Sigmoid colon (tissue), 7 donors: Measurements from ENCODE around the gene MSI1. TPM values are rescaled to one million over a fixed set of nuclear protein-coding genes. Genes with fewer than 3 reads are reported as not detected.

Source experiments
- DNase-seq: peaks from one replicate; pipeline ENCODE4 v3.0.0-alpha.2; 2019
- H3K27ac ChIP-seq, 4 donors: fragments of 200-600 bp; sonication (generic); one replicate each; pipeline ENCODE4 v1.5.1; 2016 to 2019; ENCODE audit warnings: mild to moderate bottlenecking in 1 of 4
- H3K27me3 ChIP-seq, 3 donors: fragments of 200-600 bp; sonication (generic); one replicate each; pipeline ENCODE4 v1.5.1; 2019; ENCODE audit warnings: mild to moderate bottlenecking in 1 of 3
- H3K36me3 ChIP-seq, 4 donors: fragments of 200-600 bp; sonication (generic); one replicate each; pipeline ENCODE4 v1.5.1; 2016 to 2019
- H3K4me1 ChIP-seq, 4 donors: fragments of 200-600 bp; sonication (generic); one replicate each; pipeline ENCODE4 v1.5.1; 2017 to 2019
- H3K4me3 ChIP-seq, 4 donors: fragments of 200-600 bp; sonication (generic); one replicate each; pipeline ENCODE4 v1.5.1; 2017 to 2019; ENCODE audit warnings: mild to moderate bottlenecking in 2 of 4, moderate library complexity in 1 of 4
- H3K9me3 ChIP-seq, 4 donors: fragments of 200-600 bp in 3 of 4; sonication (generic) in 3 of 4; one replicate each; pipeline versions ENCODE4 v1.5.1 to v1.6.1; 2013 to 2019
- EP300 ChIP-seq, 4 donors: sonication (generic); formaldehyde crosslinking; IDR thresholded peaks; one replicate each; pipeline ENCODE4 v1.6.1; 2017; ENCODE audit warnings: antibody characterized with exemption in 4 of 4
- POLR2A ChIP-seq, 2 donors: fragments of 450-650 bp; IDR thresholded peaks; one replicate each; pipeline ENCODE4 v1.6.1; 2016; ENCODE audit warnings: antibody characterized with exemption in 2 of 2, mild to moderate bottlenecking in 2 of 2, moderate library complexity in 2 of 2
- POLR2AphosphoS5 ChIP-seq, 4 donors: sonication (generic); formaldehyde crosslinking; IDR thresholded peaks; one replicate each; pipeline ENCODE4 v1.6.1; 2017; ENCODE audit warnings: antibody characterized with exemption in 4 of 4
- WGBS, 2 donors: extraction: QIAGEN DNeasy Blood & Tissue Kit; methylation state at CpG; one replicate each; pipeline ENCODE4 v1.1.7; 2013; 5-methylcytosine and 5-hydroxymethylcytosine counted together
- intact Hi-C: fragments of 100-400 bp; cut with DNase I; formaldehyde crosslinking; loops from one replicate; pipeline ENCODE4 v1.15.1; 2023
- polyA plus RNA-seq, 3 donors: library from polyadenylated mRNA; stranded (reverse); fragments of 200-250 nt; gene quantifications; one replicate each; pipeline ENCODE4 v1.2.3, GENCODE V29; 2013
- total RNA-seq, 4 donors: library from RNA; depleted of rRNA; stranded (reverse); fragments of >200 nt; gene quantifications; one replicate each; pipeline ENCODE4 v1.1.0, GENCODE V29; 2016
- TF ChIP-seq, protein P1 (sequence below), 4 experiments: fragments of 450-650 bp in 3 of 4; fragments of 200-600 bp in 1 of 4; IDR thresholded peaks; one replicate each; pipeline ENCODE4 v1.5.1; 2016 to 2019; ENCODE audit warnings: antibody characterized with exemption in 4 of 4, mild to moderate bottlenecking in 3 of 4, moderate library complexity in 2 of 4
- donor health status: healthy with polysubstance abuse.
- donor health status: Bipolar disorder and iron deficiency.
- donor health status: healthy.

Gene MSI1
- total and polyA plus RNA-seq, 7 donors, result 0.60 to 1.2 (median 0.91) TPM; not detected in 3

DNA sequence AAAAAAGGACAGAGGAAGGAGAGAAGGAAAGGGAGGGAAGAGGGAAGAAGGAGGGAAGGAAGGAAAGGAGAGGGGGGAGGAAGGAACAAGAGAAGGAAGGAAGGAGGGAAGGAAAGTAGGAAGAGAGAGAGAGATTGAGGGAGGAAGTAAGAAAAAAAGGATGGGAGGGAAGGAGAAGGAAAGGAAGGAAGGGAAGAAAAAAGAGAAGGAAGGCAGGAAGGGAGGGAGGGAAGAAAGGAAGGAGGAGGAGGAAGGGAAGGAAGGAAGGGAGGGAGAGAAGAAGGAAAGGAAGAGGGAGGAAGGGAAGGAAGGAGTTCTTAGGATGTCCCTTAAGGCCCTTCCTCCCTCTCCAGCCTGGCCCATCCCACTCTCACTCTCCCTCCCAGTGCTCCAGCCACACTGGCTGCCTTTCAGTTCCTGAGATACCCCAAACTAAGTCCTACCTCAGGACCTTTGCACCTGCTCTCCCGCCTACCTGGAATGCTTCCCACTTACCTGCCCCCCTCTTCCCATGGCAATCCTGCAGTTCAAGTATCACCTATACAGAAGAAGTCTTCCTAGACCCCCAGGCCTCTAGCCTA, 21.7 kb upstream of the MSI1 start:
- WGBS, 2 donors, result 88 to 91% methylated on average over 1 of the region's 1 CpG
- H3K4me1 ChIP-seq, result peaks cover 0 to 3% (median 0%) of the 10 kb centered on the region in 4 donors
- no peak overlapping the region for H3K4me3 ChIP-seq
- no peaks in the 10 kb centered on the region for H3K36me3 ChIP-seq
- intact Hi-C loops, result no loop called here
- TF ChIP-seq, protein P1, sequence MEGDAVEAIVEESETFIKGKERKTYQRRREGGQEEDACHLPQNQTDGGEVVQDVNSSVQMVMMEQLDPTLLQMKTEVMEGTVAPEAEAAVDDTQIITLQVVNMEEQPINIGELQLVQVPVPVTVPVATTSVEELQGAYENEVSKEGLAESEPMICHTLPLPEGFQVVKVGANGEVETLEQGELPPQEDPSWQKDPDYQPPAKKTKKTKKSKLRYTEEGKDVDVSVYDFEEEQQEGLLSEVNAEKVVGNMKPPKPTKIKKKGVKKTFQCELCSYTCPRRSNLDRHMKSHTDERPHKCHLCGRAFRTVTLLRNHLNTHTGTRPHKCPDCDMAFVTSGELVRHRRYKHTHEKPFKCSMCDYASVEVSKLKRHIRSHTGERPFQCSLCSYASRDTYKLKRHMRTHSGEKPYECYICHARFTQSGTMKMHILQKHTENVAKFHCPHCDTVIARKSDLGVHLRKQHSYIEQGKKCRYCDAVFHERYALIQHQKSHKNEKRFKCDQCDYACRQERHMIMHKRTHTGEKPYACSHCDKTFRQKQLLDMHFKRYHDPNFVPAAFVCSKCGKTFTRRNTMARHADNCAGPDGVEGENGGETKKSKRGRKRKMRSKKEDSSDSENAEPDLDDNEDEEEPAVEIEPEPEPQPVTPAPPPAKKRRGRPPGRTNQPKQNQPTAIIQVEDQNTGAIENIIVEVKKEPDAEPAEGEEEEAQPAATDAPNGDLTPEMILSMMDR (IDR thresholded peaks at IDR 0.05), result no peak
- no peak for TF ChIP-seq POLR2AphosphoS5 (IDR thresholded peaks at IDR 0.05)
- no peak for TF ChIP-seq POLR2A (IDR thresholded peaks at IDR 0.05)
- no peak for TF ChIP-seq EP300 (IDR thresholded peaks at IDR 0.05)
- H3K27me3 ChIP-seq, result peaks cover 0 to 30% (median 0%) of the 10 kb centered on the region in 3 donors
- no peaks in the 10 kb centered on the region for H3K9me3 ChIP-seq
- DNase-seq, result no peak
- H3K27ac ChIP-seq, result no peak overlapping the region

DNA sequence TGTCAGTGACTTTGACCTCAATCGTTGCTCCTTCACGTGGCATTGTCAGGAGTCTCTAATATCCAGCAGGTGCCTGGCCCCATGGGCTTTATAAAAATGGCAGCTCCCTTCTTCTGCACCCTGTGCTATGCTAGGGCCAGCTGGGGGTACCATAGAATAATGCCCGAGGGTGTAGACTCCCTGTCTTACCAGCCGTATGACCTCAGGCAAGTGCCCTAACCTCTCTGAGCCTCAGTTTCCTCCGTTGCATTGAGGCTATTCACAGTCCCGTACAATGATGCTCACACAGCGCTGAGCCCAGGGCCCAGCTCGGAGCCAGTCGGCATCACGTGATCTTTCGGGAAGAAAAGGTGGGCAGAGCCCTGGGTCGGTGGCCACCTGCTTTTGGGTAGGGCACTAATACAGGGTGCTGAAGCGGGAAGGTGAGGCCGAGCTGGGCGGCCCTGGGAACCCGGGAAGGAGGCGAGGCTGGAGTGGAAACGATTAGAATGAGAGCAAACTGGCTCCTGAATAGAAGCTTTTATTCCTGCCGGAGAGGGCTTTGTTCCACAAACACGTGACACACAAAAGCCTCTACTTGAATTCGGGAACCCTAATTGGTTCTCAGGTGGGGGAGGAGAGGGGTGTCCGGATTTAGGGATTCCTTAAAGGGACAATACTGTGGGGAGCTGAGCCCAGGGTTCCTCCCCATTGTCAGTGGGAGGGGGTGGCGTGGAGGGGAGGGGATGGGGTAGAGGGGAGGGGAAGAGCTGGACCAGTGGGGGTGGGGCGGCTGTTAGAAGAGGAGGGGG, 19.9 kb upstream of the MSI1 start:
- Histone ChIP-seq H3K4me3 (no peak overlapping the region), H3K4me1 (peaks cover 0 to 3% (median 0%) of the 10 kb centered on the region in 4 donors), H3K27me3 (peaks cover 0 to 31% (median 0%) of the 10 kb centered on the region in 3 donors), H3K9me3 (no peaks in the 10 kb centered on the region), H3K27ac (no peak overlapping the region), H3K36me3 (no peaks in the 10 kb centered on the region)
- DNase-seq, result no peak
- TF ChIP-seq EP300 (IDR thresholded peaks at IDR 0.05) (no peak), POLR2A (IDR thresholded peaks at IDR 0.05) (no peak), POLR2AphosphoS5 (IDR thresholded peaks at IDR 0.05) (no peak)
- TF ChIP-seq, protein P1 (IDR thresholded peaks at IDR 0.05), result no peak
- 15 to 16% methylated on average over 24 of the region's 24 CpGs for WGBS, 2 donors
- intact Hi-C loops, result no loop called here

DNA sequence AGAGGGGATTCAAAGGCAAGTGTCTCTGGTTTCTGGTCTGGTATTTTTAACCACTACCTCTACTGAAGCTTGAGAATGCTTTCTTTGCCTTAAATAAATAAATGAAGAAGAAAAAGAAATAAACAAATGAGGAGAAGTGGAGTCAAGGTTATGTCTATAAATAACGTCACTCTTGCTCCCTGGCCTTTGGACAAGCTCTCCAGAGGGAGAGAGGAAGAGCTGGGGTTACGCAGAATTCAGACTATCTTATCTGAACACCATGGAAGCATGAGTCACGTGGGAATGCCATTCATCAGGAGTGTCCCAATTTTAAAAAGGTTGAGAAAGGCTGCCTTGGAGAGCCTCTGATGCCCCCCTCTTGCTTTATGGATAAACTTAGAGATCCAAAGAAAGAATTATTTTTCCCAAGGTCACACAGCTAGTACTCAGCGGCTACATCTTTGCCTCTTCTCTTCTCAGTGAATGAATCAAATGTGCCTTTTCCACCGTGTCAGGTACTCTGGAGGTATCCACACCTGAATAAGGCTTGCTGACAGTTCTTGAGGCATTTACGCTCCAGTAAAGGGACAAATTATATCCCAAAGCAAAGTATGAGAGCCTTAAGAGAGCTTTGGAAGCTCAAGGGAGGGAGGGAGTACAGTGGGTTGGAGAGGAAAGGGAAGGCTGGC, 12.9 kb upstream of the MSI1 start:
- no peaks in the 10 kb centered on the region for H3K4me1 ChIP-seq
- no peak overlapping the region for H3K27ac ChIP-seq
- H3K9me3 ChIP-seq, result no peaks in the 10 kb centered on the region
- DNase-seq, result no peak
- no peaks in the 10 kb centered on the region for H3K36me3 ChIP-seq
- 57 to 59% methylated on average over 6 of the region's 6 CpGs for WGBS, 2 donors
- no peak overlapping the region for H3K4me3 ChIP-seq
- TF ChIP-seq POLR2A (IDR thresholded peaks at IDR 0.05) (no peak), EP300 (IDR thresholded peaks at IDR 0.05) (no peak), POLR2AphosphoS5 (IDR thresholded peaks at IDR 0.05) (no peak)
- TF ChIP-seq, protein P1 (IDR thresholded peaks at IDR 0.05), result no peak
- H3K27me3 ChIP-seq, result peaks cover 0 to 17% (median 0%) of the 10 kb centered on the region in 3 donors
- intact Hi-C loops, result no loop called here

DNA sequence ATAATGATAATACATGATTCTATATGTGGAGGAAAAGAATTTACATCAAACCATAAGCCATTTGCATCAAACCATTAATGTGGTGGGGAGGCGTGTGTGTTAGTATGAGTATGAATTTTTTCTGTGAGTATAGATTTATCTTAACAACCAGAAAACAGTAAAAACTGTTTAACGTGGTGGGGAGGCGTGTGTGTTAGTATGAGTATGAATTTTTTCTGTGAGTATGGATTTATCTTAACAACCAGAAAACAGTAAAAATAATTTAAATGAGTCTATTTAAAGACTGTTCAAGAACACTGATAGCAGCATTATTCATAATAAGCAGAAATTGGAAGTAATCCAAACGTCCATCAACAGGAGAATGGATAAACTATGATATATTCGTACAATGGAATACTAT, 9.1 kb upstream of the MSI1 start:
- H3K27me3 ChIP-seq, result peaks cover 3 to 29% (median 5%) of the 10 kb centered on the region in 3 donors
- H3K4me1 ChIP-seq, result no peaks in the 10 kb centered on the region
- H3K27ac ChIP-seq, result no peak overlapping the region
- H3K4me3 ChIP-seq, result no peak overlapping the region
- 83 to 86% methylated on average over 5 of the region's 5 CpGs for WGBS, 2 donors
- H3K36me3 ChIP-seq, result no peaks in the 10 kb centered on the region
- H3K9me3 ChIP-seq, result no peaks in the 10 kb centered on the region
- DNase-seq, result no peak
- intact Hi-C loops, result no loop called here
- TF ChIP-seq POLR2AphosphoS5 (IDR thresholded peaks at IDR 0.05) (no peak), POLR2A (IDR thresholded peaks at IDR 0.05) (no peak), EP300 (IDR thresholded peaks at IDR 0.05) (no peak)
- TF ChIP-seq, protein P1 (IDR thresholded peaks at IDR 0.05), result no peak
